ENCODE data around the gene CCDC47. TPM values are rescaled to one million over a fixed set of nuclear protein-coding genes. Genes with fewer than 3 reads are reported as not detected.
"Not testable (repeated sequence)": the region's sequence is repeated elsewhere in the genome, so short reads cannot be mapped to it uniquely, and the experiment has no call there.

The CCDC47 gene
- total RNA-seq, 1 experiment from 2014 or later: 104 TPM

GRCh38 chr17:63798572-63799106, 25.2 kb upstream of the CCDC47 start:
- TF ChIP-seq EZH2 (IDR thresholded peaks at IDR 0.05; ENCODE audit: borderline replicate concordance, low read depth, low read length, poor library complexity, severe bottlenecking): no peak
- TF ChIP-seq CTCF (conservative IDR thresholded peaks at IDR 0.05; ENCODE audit: low read depth, low read length): no peak
- Histone ChIP-seq H3K4me1 (ENCODE audit: insufficient read depth, low read length, poor library complexity, severe bottlenecking) (no peaks in the 10 kb centered on the region), H3K4me3 (ENCODE audit: low read depth, low read length, poor library complexity, severe bottlenecking) (no peak overlapping the region), H3K27me3 (replicated peaks; ENCODE audit: insufficient read depth, low read depth, low read length, poor library complexity) (no peaks in the 10 kb centered on the region), H3K36me3 (ENCODE audit: insufficient read depth, low read length, poor library complexity, severe bottlenecking) (peaks cover 97% of the 10 kb centered on the region), H3K27ac (ENCODE audit: low read depth, low read length, poor library complexity, severe bottlenecking) (no peak overlapping the region), H3K9me3 (ENCODE audit: low read depth, low read length, poor library complexity, severe bottlenecking) (no peaks in the 10 kb centered on the region)
- DNase-seq (ENCODE audit: low spot score): no peak
- ChIA-PET POLR2A (ENCODE audit: low non-redundant PET) (no interaction called here), CTCF (no interaction called here)
- no TSS peak for BruUV-seq (replicated peaks)
- intact Hi-C loops (cut with micrococcal nuclease; ENCODE audit: unreplicated experiment): no loop called here

- peaks cover 100% of the 10 kb centered on the region for H3K36me3 ChIP-seq (ENCODE audit: insufficient read depth, low read length, poor library complexity, severe bottlenecking)
- intact Hi-C loops (cut with micrococcal nuclease; ENCODE audit: unreplicated experiment); H3K27ac ChIP-seq (ENCODE audit: low read depth, low read length, poor library complexity, severe bottlenecking); H3K27me3 ChIP-seq (replicated peaks; ENCODE audit: insufficient read depth, low read depth, low read length, poor library complexity); H3K4me3 ChIP-seq (ENCODE audit: low read depth, low read length, poor library complexity, severe bottlenecking); DNase-seq (ENCODE audit: low spot score); H3K9me3 ChIP-seq (ENCODE audit: low read depth, low read length, poor library complexity, severe bottlenecking); H3K4me1 ChIP-seq (ENCODE audit: insufficient read depth, low read length, poor library complexity, severe bottlenecking); CTCF ChIA-PET; POLR2A ChIA-PET (ENCODE audit: low non-redundant PET); BruUV-seq (replicated peaks): not testable (repeated sequence)
These were observed 23.0 kb upstream of the CCDC47 start for GRCh38 chr17:63796375-63796774.

DNA sequence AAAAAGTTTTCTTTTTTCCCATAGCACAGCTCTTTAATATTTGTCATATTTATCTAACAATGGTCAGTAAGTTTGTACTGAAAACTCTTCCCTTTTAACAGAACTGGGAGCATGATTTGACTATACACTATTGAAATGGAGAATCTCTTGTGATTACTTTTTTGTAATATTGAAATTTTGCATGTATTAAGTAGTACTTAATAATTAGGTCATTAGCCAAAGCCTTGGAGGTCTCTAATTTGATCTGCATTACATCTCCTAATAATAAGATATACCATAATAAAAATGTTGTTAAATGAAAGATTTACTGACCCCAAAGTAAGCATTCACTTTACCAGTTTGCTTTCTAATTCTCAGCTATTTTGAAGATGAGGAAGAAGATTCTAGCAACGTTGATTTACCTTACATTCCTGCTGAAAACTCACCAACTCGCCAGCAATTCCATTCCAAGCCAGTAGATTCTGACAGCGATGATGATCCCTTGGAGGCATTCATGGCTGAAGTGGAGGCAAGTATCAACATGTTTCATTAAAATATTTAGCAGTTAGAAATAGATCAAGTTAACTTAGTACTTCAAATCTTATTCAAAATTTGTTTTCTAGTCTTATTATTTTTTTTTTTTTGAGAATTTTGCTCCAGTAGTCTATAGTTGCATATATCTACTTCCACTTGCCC, 18.8 kb upstream of the CCDC47 start:
- CTCF ChIA-PET: no interaction called here
- no peak for DNase-seq (ENCODE audit: low spot score)
- POLR2A ChIA-PET (ENCODE audit: low non-redundant PET): no interaction called here

More for the DNA sequence above, 18.8 kb upstream of the CCDC47 start:
- H3K27ac ChIP-seq (ENCODE audit: low read depth, low read length, poor library complexity, severe bottlenecking): no peak overlapping the region
- intact Hi-C loops (cut with micrococcal nuclease; ENCODE audit: unreplicated experiment): no loop called here
- TF ChIP-seq CTCF (conservative IDR thresholded peaks at IDR 0.05; ENCODE audit: low read depth, low read length) (no peak), EZH2 (IDR thresholded peaks at IDR 0.05; ENCODE audit: borderline replicate concordance, low read depth, low read length, poor library complexity, severe bottlenecking) (no peak)
- no peaks in the 10 kb centered on the region for H3K9me3 ChIP-seq (ENCODE audit: low read depth, low read length, poor library complexity, severe bottlenecking)
- no peaks in the 10 kb centered on the region for H3K27me3 ChIP-seq (replicated peaks; ENCODE audit: insufficient read depth, low read depth, low read length, poor library complexity)
- H3K4me1 ChIP-seq (ENCODE audit: insufficient read depth, low read length, poor library complexity, severe bottlenecking): no peaks in the 10 kb centered on the region
- no TSS peak for BruUV-seq (replicated peaks)
- H3K4me3 ChIP-seq (ENCODE audit: low read depth, low read length, poor library complexity, severe bottlenecking): no peak overlapping the region
- H3K36me3 ChIP-seq (ENCODE audit: insufficient read depth, low read length, poor library complexity, severe bottlenecking): peaks cover 91% of the 10 kb centered on the region

Data from A673 (cell line).